ENCODE measurements around the gene LYZL4.

LYZL4 gene

GRCh38 chr3:42410370-42411131 lies at the start of gene LYZL4:
Gene LYZL4 (minus strand): TSS chr3:42410610. CDS start chr3:42407251, 3,359 bp downstream.
- Histone ChIP-seq H3K36me3 (replicated peaks) (no peaks in the 10 kb centered on the region), H3K4me3 (ENCODE audit: low read depth, low read length) (no peak within 1 kb of the TSS), H3K27me3 (replicated peaks) (no peaks in the 10 kb centered on the region), H3K27ac (no peak within 1 kb of the TSS)
- no peak for TF ChIP-seq CTCF (IDR thresholded peaks at IDR 0.05; ENCODE audit: low read depth, low read length, missing control alignments)
- in situ Hi-C loops (cut with HindIII; ENCODE audit: low pct_ligation_motif_present, low sequenced_read_pairs) = no loop called here
- no peak for DNase-seq

DNA sequence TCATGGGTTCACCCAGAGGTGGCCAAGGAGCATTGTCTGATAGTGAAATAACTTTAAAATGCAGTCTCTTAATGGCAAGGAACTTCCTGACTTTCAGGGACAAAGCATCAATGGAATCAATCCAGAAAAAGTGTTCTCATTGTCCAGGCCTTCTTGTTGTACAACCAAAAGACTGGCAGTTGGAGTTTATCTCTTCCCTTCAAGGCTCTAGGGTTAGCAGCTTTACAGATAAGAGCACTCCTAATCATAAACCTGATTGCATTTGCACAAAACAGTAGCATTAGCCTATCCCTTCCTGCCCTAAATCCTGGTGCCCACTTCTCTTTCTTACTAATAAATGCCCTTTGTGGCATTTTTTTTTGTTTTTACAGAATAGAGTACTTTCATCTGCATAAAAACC lies 48.7 kb upstream of the LYZL4 start:
- H3K27ac ChIP-seq = no peak overlapping the region
- in situ Hi-C loops (cut with HindIII; ENCODE audit: low pct_ligation_motif_present, low sequenced_read_pairs) = no loop called here

DNA sequence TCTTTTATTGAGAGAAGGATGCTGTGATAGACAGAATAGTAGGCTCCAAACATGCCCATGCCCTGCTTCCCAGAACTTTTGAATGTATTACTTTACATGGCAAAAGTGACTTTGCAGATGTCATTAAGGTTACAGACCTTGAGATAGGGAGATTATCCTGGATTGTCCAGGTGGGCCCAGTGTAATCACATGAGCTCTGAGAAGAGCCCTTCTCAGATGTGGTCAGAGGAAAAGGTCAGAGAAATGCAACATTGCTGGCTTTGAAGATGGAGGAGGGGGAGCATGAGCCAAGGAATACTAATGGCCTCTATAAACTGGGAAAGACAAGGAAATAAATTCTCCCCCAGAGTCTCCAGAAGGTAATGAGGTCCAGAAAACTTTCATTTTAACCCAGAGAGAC lies 45.8 kb upstream of the LYZL4 start:
- DNase-seq = no peak
- in situ Hi-C loops (cut with HindIII; ENCODE audit: low pct_ligation_motif_present, low sequenced_read_pairs) = no loop called here
- Histone ChIP-seq H3K36me3 (replicated peaks) (no peaks in the 10 kb centered on the region), H3K27ac (no peak overlapping the region), H3K27me3 (replicated peaks) (no peaks in the 10 kb centered on the region), H3K4me3 (ENCODE audit: low read depth, low read length) (no peak overlapping the region)
- TF ChIP-seq CTCF (IDR thresholded peaks at IDR 0.05; ENCODE audit: low read depth, low read length, missing control alignments) = no peak

More for the DNA sequence above, 48.7 kb upstream of the LYZL4 start:
- Histone ChIP-seq H3K4me3 (ENCODE audit: low read depth, low read length) (no peak overlapping the region), H3K27me3 (replicated peaks) (no peaks in the 10 kb centered on the region), H3K36me3 (replicated peaks) (no peaks in the 10 kb centered on the region)
- TF ChIP-seq CTCF (IDR thresholded peaks at IDR 0.05; ENCODE audit: low read depth, low read length, missing control alignments) = no peak
- no peak for DNase-seq

DNA sequence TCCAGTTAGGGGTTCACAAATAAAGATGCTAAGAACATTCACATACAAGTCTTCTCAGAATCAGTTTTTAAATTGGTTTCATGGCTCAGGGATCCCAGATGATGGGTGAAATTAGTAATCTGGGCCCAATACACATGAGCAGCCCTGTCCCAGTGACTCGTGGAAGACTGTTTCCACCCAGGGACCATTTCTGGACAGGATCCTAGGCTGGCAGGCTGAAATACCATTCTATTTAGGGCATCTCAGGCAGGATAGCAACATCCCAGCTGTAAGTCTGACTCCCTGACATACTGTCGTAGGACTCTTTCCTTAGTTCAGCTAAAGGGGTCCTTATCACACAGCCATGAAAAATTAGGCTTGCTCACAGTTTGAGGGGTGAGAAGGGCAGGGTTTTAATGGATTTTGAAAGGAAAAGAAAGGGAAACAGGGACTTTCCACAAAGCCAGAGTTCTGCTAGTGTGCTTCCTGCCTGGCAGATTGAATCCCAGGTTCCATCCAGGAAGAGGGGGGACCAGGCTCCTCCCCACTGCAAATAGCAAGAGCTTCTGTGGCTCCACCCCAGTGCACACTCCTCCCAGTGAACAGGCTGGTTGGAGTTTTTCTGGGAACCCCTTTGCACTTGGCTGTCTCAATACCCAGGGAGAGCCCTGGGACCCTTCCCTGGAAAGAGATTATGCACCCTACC lies 41.3 kb upstream of the LYZL4 start:
- in situ Hi-C loops (cut with HindIII; ENCODE audit: low pct_ligation_motif_present, low sequenced_read_pairs) = no loop called here
- DNase-seq = no peak
- no peak for TF ChIP-seq CTCF (IDR thresholded peaks at IDR 0.05; ENCODE audit: low read depth, low read length, missing control alignments)

GRCh38 chr3:42451116-42451515 lies 40.7 kb upstream of the LYZL4 start:
- no peak for DNase-seq
- Histone ChIP-seq H3K27me3 (replicated peaks) (no peaks in the 10 kb centered on the region), H3K36me3 (replicated peaks) (no peaks in the 10 kb centered on the region), H3K27ac (no peak overlapping the region), H3K4me3 (ENCODE audit: low read depth, low read length) (no peak overlapping the region)
- in situ Hi-C loops (cut with HindIII; ENCODE audit: low pct_ligation_motif_present, low sequenced_read_pairs) = no loop called here
- no peak for TF ChIP-seq CTCF (IDR thresholded peaks at IDR 0.05; ENCODE audit: low read depth, low read length, missing control alignments)

More for the DNA sequence above, 41.3 kb upstream of the LYZL4 start:
- no peaks in the 10 kb centered on the region for H3K36me3 ChIP-seq (replicated peaks)
- H3K27ac ChIP-seq = no peak overlapping the region
- no peak overlapping the region for H3K4me3 ChIP-seq (ENCODE audit: low read depth, low read length)
- no peaks in the 10 kb centered on the region for H3K27me3 ChIP-seq (replicated peaks)

All from brain microvascular endothelial cell (primary cell).